Neural progenitor cell (in vitro differentiated cells): ENCODE results near the gene SFMBT1. TPM values are rescaled to one million over a fixed set of nuclear protein-coding genes. Genes with fewer than 3 reads are reported as not detected.

Experiments
- DNase-seq: peaks from one replicate; pipeline ENCODE4 v3.0.0-alpha.2; 2016; ENCODE audit warnings: low spot score
- H2AFZ ChIP-seq: fragments of 200-600 bp; sonication (generic); replicated peaks from 2 replicates; pipeline ENCODE4 v1.6.1; 2016; ENCODE audit warnings: antibody characterized with exemption
- H3F3A ChIP-seq: fragments of 200-600 bp; sonication (generic); 2 replicates; pipeline ENCODE4 v1.6.1; 2016; ENCODE audit warnings: antibody characterized with exemption, low read depth
- H3K27ac ChIP-seq: fragments of 200-600 bp; sonication (generic); 2 replicates; pipeline ENCODE4 v1.5.1; 2016; ENCODE audit warnings: mild to moderate bottlenecking
- H3K27me3 ChIP-seq: fragments of 200-600 bp; sonication (generic); 2 replicates; pipeline ENCODE4 v1.6.1; 2016; ENCODE audit warnings: mild to moderate bottlenecking, moderate library complexity
- H3K36me3 ChIP-seq: fragments of 200-600 bp; sonication (generic); 2 replicates; pipeline ENCODE4 v1.5.1; 2016
- H3K4me1 ChIP-seq: fragments of 200-600 bp; sonication (generic); 2 replicates; pipeline ENCODE4 v1.6.1; 2016; ENCODE audit warnings: mixed run types
- H3K4me2 ChIP-seq: fragments of 200-600 bp; sonication (generic); 2 replicates; pipeline ENCODE4 v1.6.1; 2016
- H3K4me3 ChIP-seq: fragments of 200-600 bp; sonication (generic); 2 replicates; pipeline ENCODE4 v1.5.1; 2016
- H3K79me2 ChIP-seq: fragments of 200-600 bp; sonication (generic); 2 replicates; pipeline ENCODE4 v1.6.1; 2016; ENCODE audit warnings: low read depth
- H3K9ac ChIP-seq: fragments of 200-600 bp; sonication (generic); 2 replicates; pipeline ENCODE4 v1.6.1; 2016
- H3K9me3 ChIP-seq: fragments of 200-600 bp; sonication (generic); 2 replicates; pipeline ENCODE4 v1.5.1; 2016; ENCODE audit warnings: low read depth
- H4K20me1 ChIP-seq: fragments of 200-600 bp; sonication (generic); 2 replicates; pipeline ENCODE4 v1.6.1; 2016; ENCODE audit warnings: low read depth
- H3K27ac Mint-ChIP-seq: 3 replicates; pipeline ENCODE4 v1.8.0; 2021; ENCODE audit warnings: mixed read lengths
- H3K27me3 Mint-ChIP-seq: 2 replicates; pipeline ENCODE4 v1.8.0; 2022; ENCODE audit warnings: low read depth, mild to moderate bottlenecking, inconsistent platforms, moderate library complexity, mixed read lengths; ENCODE audit not compliant: insufficient read depth
- H3K36me3 Mint-ChIP-seq: 3 replicates; pipeline ENCODE4 v1.8.0; 2021; ENCODE audit warnings: mixed read lengths
- H3K4me1 Mint-ChIP-seq: 3 replicates; pipeline ENCODE4 v1.8.0; 2021; ENCODE audit warnings: mixed read lengths
- H3K4me3 Mint-ChIP-seq: 3 replicates; pipeline ENCODE4 v1.8.0; 2021; ENCODE audit warnings: mild to moderate bottlenecking, moderate library complexity, mixed read lengths
- H3K9me3 Mint-ChIP-seq: 3 replicates; pipeline ENCODE4 v1.8.0; 2020; ENCODE audit warnings: mixed read lengths
- EZH2 ChIP-seq: fragments of 200-600 bp; sonication (generic); IDR thresholded peaks from 2 replicates; pipeline ENCODE4 v1.6.1; 2017; ENCODE audit warnings: antibody characterized with exemption, mild to moderate bottlenecking, moderate library complexity
- EZH2phosphoT487 ChIP-seq: fragments of 200-600 bp; sonication (generic); IDR thresholded peaks from 2 replicates; pipeline ENCODE4 v1.6.1; 2017; ENCODE audit warnings: antibody characterized with exemption
- total RNA-seq: library from RNA; depleted of rRNA; stranded (reverse); fragments of >200 nt; gene quantifications from 2 replicates; pipeline ENCODE4 v1.2.3, GENCODE V29; 2015; ENCODE audit warnings: low replicate concordance
- TF ChIP-seq, protein P1 (sequence below): fragments of 200-600 bp; sonication (generic); IDR thresholded peaks from 2 replicates; pipeline ENCODE4 v1.5.1; 2017; ENCODE audit warnings: antibody characterized with exemption, mild to moderate bottlenecking

The SFMBT1 gene
- total RNA-seq, 1 donor from 2014 or later = 18.5 TPM

DNA sequence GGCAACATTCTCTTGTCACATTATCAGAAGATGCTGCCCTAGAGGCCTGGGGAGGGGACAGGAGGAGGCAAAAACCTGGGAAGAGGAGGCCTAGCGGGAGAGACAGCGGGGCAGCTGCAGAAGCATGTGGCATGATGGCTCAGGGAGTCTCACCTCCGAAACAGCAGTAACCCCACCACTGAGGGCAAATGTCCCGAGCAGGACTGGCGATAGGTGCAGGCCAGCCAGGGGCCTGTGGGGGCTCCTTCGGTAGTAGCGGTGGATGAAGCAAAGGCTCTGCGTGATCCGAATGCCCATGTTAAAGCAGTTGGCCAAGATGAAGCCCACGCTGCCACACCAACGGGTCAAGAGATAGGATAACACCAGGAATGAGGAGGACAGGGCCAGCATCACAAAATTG, 46.3 kb upstream of the SFMBT1 start:
- no peaks in the 10 kb centered on the region for H3K9me3 Mint-ChIP-seq
- H3K27me3 ChIP-seq = no peaks in the 10 kb centered on the region

DNA sequence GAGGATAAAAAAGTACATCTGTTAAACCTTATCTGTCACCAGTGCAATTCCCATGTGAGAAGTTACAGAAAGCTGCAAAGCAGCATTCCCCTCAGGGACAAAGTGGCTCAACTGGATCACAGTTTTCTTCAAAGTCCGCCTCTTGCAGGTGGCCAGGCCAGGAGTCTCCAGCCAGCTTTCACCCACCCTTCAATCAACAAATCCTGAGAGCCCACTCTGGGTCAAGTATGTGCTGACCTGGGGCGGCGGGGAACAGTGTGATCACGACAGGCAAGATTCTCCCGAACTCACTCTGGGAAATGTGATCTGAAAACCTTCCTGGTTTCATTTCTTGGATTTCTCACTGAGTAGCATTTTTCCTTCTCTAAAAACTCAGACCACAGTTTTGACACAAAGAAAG, 45.1 kb upstream of the SFMBT1 start:
- Histone ChIP-seq H3F3A (no peaks in the 10 kb centered on the region), H4K20me1 (no peaks in the 10 kb centered on the region), H3K27me3 (no peaks in the 10 kb centered on the region), H2AFZ (no peak overlapping the region), H3K4me2 (no peak overlapping the region), H3K27ac (no peak overlapping the region), H3K4me3 (no peak overlapping the region), H3K36me3 (no peaks in the 10 kb centered on the region), H3K4me1 (no peaks in the 10 kb centered on the region), H3K79me2 (no peaks in the 10 kb centered on the region), H3K9me3 (no peaks in the 10 kb centered on the region), H3K9ac (no peak overlapping the region)
- Mint-ChIP-seq H3K36me3 (peaks cover 5% of the 10 kb centered on the region), H3K4me1 (peaks cover under 1% of the 10 kb centered on the region), H3K27ac (no peak overlapping the region), H3K27me3 (peaks cover 3% of the 10 kb centered on the region), H3K9me3 (no peaks in the 10 kb centered on the region), H3K4me3 (no peak overlapping the region)
- no peak for DNase-seq
- TF ChIP-seq EZH2phosphoT487 = no peak

More for the DNA sequence above, 46.3 kb upstream of the SFMBT1 start:
- no peak overlapping the region for H3K4me3 ChIP-seq
- H2AFZ ChIP-seq = no peak overlapping the region
- H3K4me1 ChIP-seq = no peaks in the 10 kb centered on the region
- no peaks in the 10 kb centered on the region for H3K79me2 ChIP-seq
- no peak for TF ChIP-seq EZH2
- no peak for TF ChIP-seq EZH2phosphoT487
- TF ChIP-seq, protein P1, sequence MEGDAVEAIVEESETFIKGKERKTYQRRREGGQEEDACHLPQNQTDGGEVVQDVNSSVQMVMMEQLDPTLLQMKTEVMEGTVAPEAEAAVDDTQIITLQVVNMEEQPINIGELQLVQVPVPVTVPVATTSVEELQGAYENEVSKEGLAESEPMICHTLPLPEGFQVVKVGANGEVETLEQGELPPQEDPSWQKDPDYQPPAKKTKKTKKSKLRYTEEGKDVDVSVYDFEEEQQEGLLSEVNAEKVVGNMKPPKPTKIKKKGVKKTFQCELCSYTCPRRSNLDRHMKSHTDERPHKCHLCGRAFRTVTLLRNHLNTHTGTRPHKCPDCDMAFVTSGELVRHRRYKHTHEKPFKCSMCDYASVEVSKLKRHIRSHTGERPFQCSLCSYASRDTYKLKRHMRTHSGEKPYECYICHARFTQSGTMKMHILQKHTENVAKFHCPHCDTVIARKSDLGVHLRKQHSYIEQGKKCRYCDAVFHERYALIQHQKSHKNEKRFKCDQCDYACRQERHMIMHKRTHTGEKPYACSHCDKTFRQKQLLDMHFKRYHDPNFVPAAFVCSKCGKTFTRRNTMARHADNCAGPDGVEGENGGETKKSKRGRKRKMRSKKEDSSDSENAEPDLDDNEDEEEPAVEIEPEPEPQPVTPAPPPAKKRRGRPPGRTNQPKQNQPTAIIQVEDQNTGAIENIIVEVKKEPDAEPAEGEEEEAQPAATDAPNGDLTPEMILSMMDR = no peak
- no peaks in the 10 kb centered on the region for H4K20me1 ChIP-seq
- Mint-ChIP-seq H3K4me1 (no peaks in the 10 kb centered on the region), H3K27ac (no peak overlapping the region), H3K27me3 (peaks cover 3% of the 10 kb centered on the region), H3K36me3 (peaks cover 5% of the 10 kb centered on the region), H3K4me3 (no peak overlapping the region)
- H3K9me3 ChIP-seq = no peaks in the 10 kb centered on the region
- H3F3A ChIP-seq = no peaks in the 10 kb centered on the region
- H3K36me3 ChIP-seq = no peaks in the 10 kb centered on the region
- H3K4me2 ChIP-seq = no peak overlapping the region
- no peak overlapping the region for H3K27ac ChIP-seq
- DNase-seq = no peak
- H3K9ac ChIP-seq = no peak overlapping the region

DNA sequence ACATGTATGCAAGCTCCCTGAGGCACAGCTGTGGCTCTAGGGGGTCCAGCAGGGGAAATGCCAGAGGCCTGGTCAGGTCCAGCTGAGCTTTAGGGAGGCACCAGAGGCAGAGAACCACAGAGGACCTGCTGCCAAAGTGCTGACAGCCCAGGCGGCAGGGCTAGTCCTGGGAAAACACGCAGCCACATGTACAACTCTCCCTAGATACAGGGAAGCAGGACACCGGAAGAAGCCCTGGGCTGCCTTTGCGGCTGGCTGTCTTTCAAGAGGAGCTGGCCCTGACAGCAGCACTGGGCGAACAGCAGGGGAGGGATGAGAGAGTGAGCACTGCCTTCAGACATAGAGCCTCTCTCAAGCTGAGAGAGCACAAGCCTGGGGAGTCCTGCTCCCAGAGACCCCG, 43.6 kb upstream of the SFMBT1 start:
- H3K36me3 ChIP-seq = no peaks in the 10 kb centered on the region
- H3K27ac Mint-ChIP-seq = no peak overlapping the region
- no peak overlapping the region for H3K4me3 ChIP-seq
- no peaks in the 10 kb centered on the region for H3K9me3 ChIP-seq
- no peaks in the 10 kb centered on the region for H3K4me1 ChIP-seq
- H4K20me1 ChIP-seq = no peaks in the 10 kb centered on the region
- H2AFZ ChIP-seq = no peak overlapping the region
- H3K4me3 Mint-ChIP-seq = no peak overlapping the region
- no peak overlapping the region for H3K4me2 ChIP-seq
- TF ChIP-seq EZH2 (no peak), EZH2phosphoT487 (no peak)
- TF ChIP-seq, protein P1 = no peak
- no peaks in the 10 kb centered on the region for H3K79me2 ChIP-seq
- DNase-seq = no peak
- H3K9me3 Mint-ChIP-seq = no peaks in the 10 kb centered on the region
- H3K27me3 Mint-ChIP-seq = peaks cover 3% of the 10 kb centered on the region
- H3K4me1 Mint-ChIP-seq = peaks cover 3% of the 10 kb centered on the region
- peaks cover 4% of the 10 kb centered on the region for H3K36me3 Mint-ChIP-seq
- no peaks in the 10 kb centered on the region for H3F3A ChIP-seq
- H3K9ac ChIP-seq = no peak overlapping the region
- H3K27me3 ChIP-seq = no peaks in the 10 kb centered on the region
- H3K27ac ChIP-seq = no peak overlapping the region

DNA sequence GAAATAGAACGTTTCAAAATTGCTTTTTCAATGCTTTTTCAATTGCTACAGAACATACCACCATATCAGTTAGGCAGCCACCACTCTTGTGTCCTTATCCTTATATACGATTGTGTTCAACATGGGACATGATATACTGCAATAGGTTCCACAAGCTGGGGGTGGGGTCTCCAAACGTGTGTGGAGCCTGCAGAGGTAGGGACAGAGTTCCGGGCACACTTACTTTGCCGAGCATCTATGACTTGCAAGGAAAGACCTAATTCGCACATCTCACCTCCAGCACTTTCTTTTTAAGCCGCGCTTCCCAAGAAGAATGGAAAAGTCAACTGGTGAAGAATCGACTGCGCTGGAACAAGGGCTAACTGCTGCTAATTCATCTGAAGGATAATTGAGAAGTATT, 39.6 kb upstream of the SFMBT1 start:
- Histone ChIP-seq H3K4me3 (no peak overlapping the region), H3K9me3 (no peaks in the 10 kb centered on the region), H3K27ac (no peak overlapping the region), H3K4me1 (no peaks in the 10 kb centered on the region), H3F3A (no peaks in the 10 kb centered on the region), H3K9ac (no peak overlapping the region), H3K36me3 (no peaks in the 10 kb centered on the region), H3K4me2 (no peak overlapping the region), H3K27me3 (no peaks in the 10 kb centered on the region), H2AFZ (no peak overlapping the region), H3K79me2 (no peaks in the 10 kb centered on the region), H4K20me1 (no peaks in the 10 kb centered on the region)
- Mint-ChIP-seq H3K36me3 (peaks cover 2% of the 10 kb centered on the region), H3K4me1 (peaks cover 13% of the 10 kb centered on the region), H3K27ac (no peak overlapping the region), H3K4me3 (no peak overlapping the region), H3K9me3 (no peaks in the 10 kb centered on the region), H3K27me3 (peaks cover 5% of the 10 kb centered on the region)
- no peak for DNase-seq
- TF ChIP-seq, protein P1 = no peak
- TF ChIP-seq EZH2 (no peak), EZH2phosphoT487 (no peak)
